ENCODE data around the gene CCDC12.

The CCDC12 gene

GRCh38 chr3:47003461-47004368, 27.2 kb upstream of the CCDC12 start:
- no peak for TF ChIP-seq CTCF (conservative IDR thresholded peaks at IDR 0.05; ENCODE audit: low read depth, low read length)
- no peaks in the 10 kb centered on the region for H4K20me1 ChIP-seq (ENCODE audit: insufficient read depth)
- no peaks in the 10 kb centered on the region for H3K36me3 ChIP-seq (ENCODE audit: insufficient read depth)

GRCh38 chr3:47003056-47003410, 26.5 kb upstream of the CCDC12 start:
- H3K36me3 ChIP-seq (ENCODE audit: insufficient read depth), result no peaks in the 10 kb centered on the region
- H4K20me1 ChIP-seq (ENCODE audit: insufficient read depth), result no peaks in the 10 kb centered on the region
- no peak overlapping the region for H3K4me2 ChIP-seq
- H3K4me1 ChIP-seq (ENCODE audit: low read depth, poor library complexity, severe bottlenecking), result no peaks in the 10 kb centered on the region
- TF ChIP-seq CTCF (conservative IDR thresholded peaks at IDR 0.05; ENCODE audit: low read depth, low read length), result no peak
- no peak overlapping the region for H3K9ac ChIP-seq
- no peaks in the 10 kb centered on the region for H3K27me3 ChIP-seq (ENCODE audit: insufficient read depth, low read depth)
- H3K27ac ChIP-seq, result no peak overlapping the region
- no peaks in the 10 kb centered on the region for H3K79me2 ChIP-seq (ENCODE audit: insufficient read depth, low read depth)
- no peak overlapping the region for H2AFZ ChIP-seq (ENCODE audit: low read depth)
- no peak overlapping the region for H3K4me3 ChIP-seq (IDR thresholded peaks at IDR 0.05; ENCODE audit: insufficient read depth, low read depth, low read length)

More at GRCh38 chr3:47003461-47004368, 27.2 kb upstream of the CCDC12 start:
- Histone ChIP-seq H3K27me3 (ENCODE audit: insufficient read depth, low read depth) (no peaks in the 10 kb centered on the region), H3K79me2 (ENCODE audit: insufficient read depth, low read depth) (no peaks in the 10 kb centered on the region), H3K4me1 (ENCODE audit: low read depth, poor library complexity, severe bottlenecking) (no peaks in the 10 kb centered on the region), H3K27ac (no peak overlapping the region), H3K4me2 (no peak overlapping the region), H3K4me3 (IDR thresholded peaks at IDR 0.05; ENCODE audit: insufficient read depth, low read depth, low read length) (no peak overlapping the region), H2AFZ (ENCODE audit: low read depth) (no peak overlapping the region), H3K9ac (no peak overlapping the region)

GRCh38 chr3:47002171-47003055, 25.9 kb upstream of the CCDC12 start:
- H3K27ac ChIP-seq, result no peak overlapping the region
- H3K4me2 ChIP-seq, result no peak overlapping the region
- no peak overlapping the region for H3K4me3 ChIP-seq (IDR thresholded peaks at IDR 0.05; ENCODE audit: insufficient read depth, low read depth, low read length)
- H4K20me1 ChIP-seq (ENCODE audit: insufficient read depth), result no peaks in the 10 kb centered on the region
- no peaks in the 10 kb centered on the region for H3K4me1 ChIP-seq (ENCODE audit: low read depth, poor library complexity, severe bottlenecking)
- no peak for TF ChIP-seq CTCF (conservative IDR thresholded peaks at IDR 0.05; ENCODE audit: low read depth, low read length)
- no peaks in the 10 kb centered on the region for H3K36me3 ChIP-seq (ENCODE audit: insufficient read depth)
- no peaks in the 10 kb centered on the region for H3K27me3 ChIP-seq (ENCODE audit: insufficient read depth, low read depth)
- H3K9ac ChIP-seq, result no peak overlapping the region
- H2AFZ ChIP-seq (ENCODE audit: low read depth), result no peak overlapping the region
- H3K79me2 ChIP-seq (ENCODE audit: insufficient read depth, low read depth), result no peaks in the 10 kb centered on the region

- H3K9ac ChIP-seq, result no peak overlapping the region
- H3K36me3 ChIP-seq (ENCODE audit: insufficient read depth), result no peaks in the 10 kb centered on the region
- no peak overlapping the region for H3K27ac ChIP-seq
- no peaks in the 10 kb centered on the region for H3K4me1 ChIP-seq (ENCODE audit: low read depth, poor library complexity, severe bottlenecking)
- TF ChIP-seq CTCF (conservative IDR thresholded peaks at IDR 0.05; ENCODE audit: low read depth, low read length), result no peak
- H3K4me2 ChIP-seq, result no peak overlapping the region
- H4K20me1 ChIP-seq (ENCODE audit: insufficient read depth), result no peaks in the 10 kb centered on the region
- H3K27me3 ChIP-seq (ENCODE audit: insufficient read depth, low read depth), result no peaks in the 10 kb centered on the region
- H2AFZ ChIP-seq (ENCODE audit: low read depth), result no peak overlapping the region
- H3K4me3 ChIP-seq (IDR thresholded peaks at IDR 0.05; ENCODE audit: insufficient read depth, low read depth, low read length), result no peak overlapping the region
- H3K79me2 ChIP-seq (ENCODE audit: insufficient read depth, low read depth), result no peaks in the 10 kb centered on the region
These were observed 25.2 kb upstream of the CCDC12 start for GRCh38 chr3:47001731-47002170.
